ENCODE results near the gene WDR36.

GRCh38 chr5:111092062-111092853 is at the start of gene WDR36:
- TF ChIP-seq EZH2 (IDR thresholded peaks at IDR 0.05; ENCODE audit: low read depth, unreplicated experiment) (no peak), EZH2phosphoT487 (IDR thresholded peaks at IDR 0.05; ENCODE audit: unreplicated experiment) (no peak), CTCF (conservative IDR thresholded peaks at IDR 0.05; ENCODE audit: low read depth in 2 of 2) (no peak), ZNF462 (CRISPR knock-in tag; IDR thresholded peaks at IDR 0.05) (peak; percentile 63; the same call in 1 of the 2 replicates), REST (IDR thresholded peaks at IDR 0.05; ENCODE audit: unreplicated experiment) (no peak), POLR2AphosphoS5 (IDR thresholded peaks at IDR 0.05; ENCODE audit: low read depth) (peak; percentile 88), ZNF331 (CRISPR knock-in tag; IDR thresholded peaks at IDR 0.05; ENCODE audit: low read depth) (no peak), CREB1 (CRISPR knock-in tag; IDR thresholded peaks at IDR 0.05; ENCODE audit: low read depth) (peak; percentile 86), JUNB (IDR thresholded peaks at IDR 0.05; ENCODE audit: unreplicated experiment) (no peak), ZNF114 (CRISPR knock-in tag; IDR thresholded peaks at IDR 0.05) (peak; percentile 96), STAT1 (IDR thresholded peaks at IDR 0.05; ENCODE audit: unreplicated experiment) (no peak), ETS1 (IDR thresholded peaks at IDR 0.05) (peak; percentile 67)

All from GM23338 (cell line).